Fibroblast of skin of right quadriceps (primary cell): Measurements from ENCODE around the gene CYP4F2.
"Not testable (repeated sequence)": the region's sequence is repeated elsewhere in the genome, so short reads cannot be mapped to it uniquely, and the experiment has no call there.

Experiments used
- DNase-seq: peaks from one replicate; pipeline ENCODE4 v3.0.0-alpha.2; 2013

The CYP4F2 gene

DNA sequence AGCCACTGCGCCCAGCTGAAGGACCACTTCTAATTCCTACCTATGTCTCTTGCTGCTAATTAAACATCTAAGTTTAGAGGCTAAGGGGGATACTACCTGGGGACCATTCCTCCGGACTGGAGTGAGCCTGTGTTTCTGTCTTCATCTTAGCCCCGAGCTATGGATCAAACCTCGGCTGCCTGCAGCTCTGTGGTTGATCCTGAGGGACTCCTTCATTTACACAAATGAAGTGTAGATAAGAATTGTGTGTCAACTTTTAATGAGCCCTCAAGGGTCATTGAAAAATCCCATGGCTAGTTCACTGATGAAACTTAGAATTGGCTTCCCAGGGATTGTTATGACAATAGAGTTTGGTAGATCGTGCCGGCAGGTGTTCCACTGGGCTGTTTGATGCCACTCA lies 51.0 kb downstream of the CYP4F2 start:
- DNase-seq = no peak

DNA sequence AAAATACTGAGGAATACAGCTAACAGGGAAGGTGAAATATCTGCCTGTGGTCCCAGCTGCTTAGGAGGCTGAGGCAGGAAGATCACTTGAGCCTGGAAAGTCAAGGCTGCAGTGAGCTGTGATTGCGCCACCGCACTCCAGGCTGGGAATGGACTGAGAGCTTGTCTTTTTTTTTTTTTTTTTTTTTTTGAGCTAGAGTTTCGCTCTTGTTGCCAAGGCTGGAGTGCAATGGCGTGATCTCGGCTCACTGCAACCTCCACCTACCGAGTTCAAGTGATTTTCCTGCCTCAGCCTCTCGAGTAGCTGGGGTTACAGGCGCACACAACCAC lies 54.0 kb downstream of the CYP4F2 start:
- not testable (repeated sequence) for DNase-seq

DNA sequence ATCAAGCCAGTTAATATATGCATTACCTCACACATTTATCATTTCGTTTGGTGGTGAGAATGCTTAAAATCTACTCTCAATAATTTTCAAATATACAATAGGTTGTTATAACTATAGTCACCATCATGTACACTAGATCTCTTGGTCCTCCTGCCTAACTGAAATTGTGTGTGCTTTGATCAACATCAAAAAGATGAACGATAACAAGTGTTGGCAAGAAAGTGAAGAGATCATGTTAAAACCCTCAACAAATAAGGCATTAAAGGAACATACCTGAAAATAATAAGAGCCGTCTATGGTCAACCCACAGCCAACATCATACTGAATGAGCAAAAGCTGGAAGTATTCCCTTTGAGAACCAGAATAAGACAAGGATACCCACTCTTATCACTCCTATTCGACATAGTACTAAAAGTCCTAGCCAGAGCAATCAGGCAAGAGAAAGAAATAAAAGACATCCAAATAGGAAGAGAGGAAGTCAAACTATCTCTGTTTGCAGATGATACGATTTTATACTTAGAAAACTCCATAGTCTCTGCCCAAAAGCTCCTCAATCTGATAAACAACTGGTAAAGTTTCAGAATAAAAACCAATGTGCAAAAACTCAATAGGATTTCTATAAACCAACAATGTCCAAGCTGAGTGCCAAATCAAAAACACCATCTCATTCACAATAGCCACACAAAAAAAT lies 54.5 kb downstream of the CYP4F2 start:
- DNase-seq = no peak

DNA sequence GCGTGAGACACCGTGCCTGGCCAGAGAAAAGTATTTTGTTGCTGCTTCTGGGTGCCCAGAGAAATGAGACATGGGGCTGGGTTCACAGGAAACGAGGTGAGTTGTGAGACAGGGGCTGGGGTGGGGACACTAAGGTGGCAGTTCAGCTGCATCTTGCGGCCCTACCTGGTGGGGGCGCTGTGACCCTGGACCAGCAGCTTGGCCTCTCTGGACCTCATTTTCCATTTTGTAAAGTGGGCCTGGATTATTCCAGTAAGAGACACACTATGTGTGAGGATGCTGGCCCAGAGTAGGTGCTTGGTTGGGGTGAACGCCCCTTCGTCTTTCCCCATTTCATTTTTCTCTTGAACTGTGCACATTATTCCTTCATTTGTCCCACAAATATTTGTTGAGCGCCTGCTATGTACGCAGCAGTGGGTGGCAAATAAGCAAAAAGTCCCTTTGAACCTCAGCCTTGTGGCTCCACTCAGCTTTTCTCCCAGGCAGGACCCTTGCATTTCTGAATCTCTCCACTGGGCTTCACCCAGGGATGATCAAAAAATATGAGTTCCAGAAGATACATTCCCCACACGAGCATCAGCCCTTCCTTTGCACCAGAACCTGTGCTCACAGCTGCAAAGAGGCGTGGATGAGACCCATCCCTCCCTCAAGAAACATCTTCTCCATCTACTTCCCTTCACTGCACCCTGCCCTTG lies 55.9 kb downstream of the CYP4F2 start:
- no peak for DNase-seq

DNA sequence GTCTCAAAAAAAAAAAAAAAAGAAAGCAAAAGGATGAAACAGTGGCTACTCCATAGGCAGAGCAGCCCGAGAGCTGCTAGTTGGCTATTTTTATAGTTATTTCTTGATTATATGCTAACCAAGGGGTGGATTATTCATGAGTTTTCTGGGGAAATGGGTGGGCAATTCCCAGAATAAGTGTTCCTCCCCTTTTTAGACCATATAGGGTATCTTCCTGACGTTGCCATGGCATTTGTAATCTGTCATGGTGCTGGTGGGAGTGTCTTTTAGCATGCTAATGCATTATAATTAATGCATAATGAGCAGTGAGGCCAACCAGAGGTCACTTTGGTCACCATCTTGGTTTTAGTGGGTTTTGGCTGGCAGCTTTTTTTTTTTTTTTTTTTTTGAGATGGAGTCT lies 57.0 kb downstream of the CYP4F2 start:
- DNase-seq = no peak

DNA sequence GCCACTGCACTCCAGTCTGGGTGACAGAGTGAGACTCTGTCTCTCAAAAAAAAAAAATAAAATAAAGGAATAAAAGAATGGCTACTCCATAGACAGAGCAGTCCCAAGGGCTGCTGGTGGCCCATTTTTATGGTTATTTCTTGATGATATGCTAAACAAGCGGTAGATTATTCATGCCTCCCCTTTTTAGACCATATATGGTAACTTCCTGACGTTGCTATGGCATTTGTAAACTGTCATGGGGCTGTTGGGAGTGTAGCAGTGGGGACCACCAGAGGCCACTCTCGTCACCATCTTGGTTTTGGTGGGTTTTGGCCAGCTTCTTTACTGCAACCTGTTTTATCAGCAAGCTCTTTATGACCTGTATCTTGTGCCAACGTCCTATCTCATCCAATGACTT lies 58.0 kb downstream of the CYP4F2 start:
- DNase-seq = not testable (repeated sequence)

DNA sequence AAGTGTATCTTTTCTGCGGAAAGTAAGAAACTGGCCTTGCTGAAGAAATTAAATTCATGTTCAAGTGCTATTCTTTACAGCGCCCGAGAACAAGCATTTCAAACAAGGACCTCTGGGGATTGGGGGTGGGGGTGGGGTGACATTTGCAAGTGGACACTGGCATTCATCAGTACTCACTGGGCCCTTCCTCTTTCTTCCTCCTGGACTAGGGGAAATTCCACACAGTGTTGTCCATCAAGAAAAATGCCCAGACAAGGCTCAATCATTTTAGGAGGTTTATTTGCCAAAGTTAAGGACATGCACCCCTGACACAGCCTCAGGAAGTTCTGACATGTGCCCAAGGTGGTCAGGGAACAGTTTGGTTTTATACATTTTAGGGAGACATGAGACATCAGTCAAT lies 59.5 kb downstream of the CYP4F2 start:
- DNase-seq = no peak

DNA sequence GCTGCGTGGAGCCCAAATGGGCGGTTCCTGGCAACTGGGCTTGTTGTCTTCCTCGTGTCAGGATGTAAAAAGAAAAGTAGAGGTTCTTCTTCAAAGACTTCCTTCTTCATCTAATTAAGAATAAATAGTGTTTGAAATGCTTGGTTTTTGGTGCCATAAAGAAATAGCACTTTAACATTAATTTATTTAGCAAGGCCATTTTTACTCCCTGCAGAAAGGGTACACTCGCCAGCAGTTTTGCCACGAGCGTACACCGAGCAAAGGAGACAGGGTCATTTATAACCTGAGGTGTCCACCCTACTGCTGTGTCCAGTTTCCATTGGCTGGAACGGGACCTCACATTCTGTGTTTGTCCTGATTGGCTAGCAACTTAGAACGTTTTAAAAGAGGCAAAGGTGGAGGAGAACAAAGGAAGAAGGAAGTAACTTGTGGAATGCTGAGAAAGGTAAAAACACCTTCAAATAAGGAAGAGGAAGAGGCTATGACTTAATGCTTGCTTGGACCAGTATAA lies 60.6 kb downstream of the CYP4F2 start:
- DNase-seq = no peak

DNA sequence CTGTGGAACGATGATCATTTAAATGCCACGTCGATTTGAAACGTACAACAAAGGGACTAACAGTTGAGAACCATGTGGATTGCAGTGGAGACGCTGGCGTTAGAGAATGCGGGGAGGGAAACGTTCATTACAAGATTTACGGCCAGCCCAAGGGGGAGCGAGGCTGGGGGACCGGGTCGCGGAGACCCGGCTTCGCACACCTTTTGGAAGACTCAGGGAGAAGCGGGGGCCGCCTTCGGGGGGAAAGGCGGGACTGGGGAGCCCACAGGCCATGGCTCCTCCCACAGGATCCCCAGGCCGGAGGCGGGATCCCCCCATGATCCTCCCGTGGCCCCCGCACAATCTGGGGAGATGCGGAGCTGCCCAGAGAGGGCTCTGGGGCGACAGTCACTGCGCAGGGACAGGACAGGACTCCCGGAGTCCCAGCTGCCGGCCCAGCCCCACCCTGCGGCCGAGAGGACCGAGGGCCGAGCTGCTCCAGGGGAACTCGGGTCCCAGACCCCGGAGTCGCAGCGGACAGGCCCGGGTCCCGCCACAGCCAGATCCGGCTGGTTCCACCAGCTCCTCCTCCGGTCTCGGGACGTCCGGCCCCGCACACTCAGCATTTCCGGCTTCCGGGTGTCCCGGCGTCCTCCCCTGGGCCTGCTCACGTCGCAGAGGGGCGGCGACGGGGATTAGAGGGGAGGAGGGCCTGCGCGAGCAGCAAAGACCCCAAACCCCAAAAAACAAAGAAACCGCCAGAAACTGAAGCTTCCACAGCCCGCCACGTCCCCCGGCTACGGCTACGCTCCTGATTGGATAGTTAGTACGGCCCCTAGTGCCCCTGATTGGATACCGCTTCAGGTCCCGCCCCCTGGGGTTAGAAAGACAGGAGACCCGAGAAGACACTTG lies 61.3 kb downstream of the CYP4F2 start:
- DNase-seq = peak; percentile 97

DNA sequence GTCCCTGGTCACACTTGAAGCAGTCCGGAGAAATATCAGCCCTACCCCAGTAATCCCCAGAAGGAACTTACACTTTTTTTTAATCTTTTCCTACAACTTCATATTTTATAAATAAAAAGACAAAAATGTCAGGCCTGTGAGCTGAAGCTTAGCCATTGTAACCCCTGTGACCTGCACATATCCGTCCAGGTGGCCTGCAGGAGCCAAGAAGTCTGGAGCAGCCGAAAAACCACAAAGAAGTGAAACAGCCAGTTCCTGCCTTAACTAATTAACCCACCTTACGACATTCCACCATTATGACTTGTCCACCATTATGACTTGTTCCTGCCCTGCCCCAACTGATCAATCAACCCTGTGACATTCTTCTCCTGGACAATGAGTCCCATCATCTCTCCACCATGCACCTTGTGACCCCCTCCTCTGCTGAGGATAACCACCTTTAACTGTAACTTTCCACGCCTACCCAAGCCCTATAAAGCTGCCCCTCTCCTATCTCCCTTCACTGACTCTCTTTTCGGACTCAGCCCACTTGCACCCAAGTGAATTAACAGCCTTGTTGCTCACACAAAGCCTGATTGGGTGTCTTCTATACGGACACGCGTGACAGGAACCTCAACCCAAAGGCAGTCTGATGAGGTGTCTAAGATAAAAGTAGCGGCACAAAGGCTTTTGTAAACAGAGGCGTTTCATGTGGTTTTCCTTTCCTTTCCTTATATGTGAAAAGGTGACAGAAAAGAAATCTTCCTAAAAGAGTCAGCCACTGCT lies 62.1 kb downstream of the CYP4F2 start:
- not testable (repeated sequence) for DNase-seq

DNA sequence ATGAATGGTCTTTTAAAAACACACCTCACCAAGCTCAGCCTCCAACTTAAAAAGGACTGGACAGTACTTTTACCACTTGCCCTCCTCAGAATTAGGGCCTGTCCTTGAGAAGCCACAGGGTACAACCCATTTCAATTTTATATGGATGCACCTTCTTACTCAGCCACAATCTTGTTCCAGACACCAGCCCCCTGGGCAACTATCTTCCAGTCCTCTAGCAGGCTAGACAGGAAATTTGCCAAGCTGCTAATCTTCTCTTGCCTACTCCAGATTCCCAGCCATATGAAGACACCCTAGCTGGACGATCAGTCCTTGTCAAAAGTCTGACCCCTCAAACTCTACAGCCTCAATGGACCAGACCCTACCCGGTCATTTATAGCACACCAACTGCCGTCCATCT lies 63.6 kb downstream of the CYP4F2 start:
- not testable (repeated sequence) for DNase-seq

DNA sequence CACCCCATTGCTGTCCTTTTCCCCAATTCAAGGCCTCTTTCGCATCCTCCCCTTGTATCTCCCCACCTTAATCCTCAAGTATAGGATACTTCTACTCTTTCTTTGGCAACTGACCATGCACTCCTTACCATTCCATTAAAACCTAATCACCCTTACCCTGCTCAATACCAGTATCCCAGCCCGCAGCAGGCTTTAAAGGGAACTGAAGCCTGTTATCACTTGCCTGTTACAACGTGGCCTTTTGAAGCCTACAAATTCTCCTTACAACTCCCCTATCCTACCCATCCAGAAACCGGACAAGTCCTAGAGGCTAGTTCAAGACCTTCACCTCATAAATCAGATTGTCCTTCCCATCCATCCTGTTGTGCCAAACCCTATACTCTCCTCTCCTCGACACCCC lies 66.2 kb downstream of the CYP4F2 start:
- no peak for DNase-seq

DNA sequence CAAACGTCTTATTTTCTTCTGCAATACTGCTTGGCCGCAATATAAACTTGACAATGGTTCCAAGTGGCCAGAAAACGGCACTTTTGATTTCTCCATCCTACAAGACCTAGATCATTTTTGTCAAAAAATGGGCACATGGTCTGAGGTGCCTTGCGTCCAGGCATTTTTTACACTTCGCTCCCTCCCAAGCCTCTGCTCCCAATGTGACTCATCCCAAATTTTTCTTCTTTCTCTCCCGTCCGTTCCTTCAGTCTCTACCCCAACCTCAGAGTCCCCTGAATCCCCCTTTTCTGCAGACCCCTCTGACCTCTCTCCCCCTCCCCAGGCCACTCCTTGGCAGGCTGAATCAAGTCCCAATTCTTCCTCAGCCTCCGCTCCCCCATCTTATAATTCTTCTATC lies 68.1 kb downstream of the CYP4F2 start:
- no peak for DNase-seq

DNA sequence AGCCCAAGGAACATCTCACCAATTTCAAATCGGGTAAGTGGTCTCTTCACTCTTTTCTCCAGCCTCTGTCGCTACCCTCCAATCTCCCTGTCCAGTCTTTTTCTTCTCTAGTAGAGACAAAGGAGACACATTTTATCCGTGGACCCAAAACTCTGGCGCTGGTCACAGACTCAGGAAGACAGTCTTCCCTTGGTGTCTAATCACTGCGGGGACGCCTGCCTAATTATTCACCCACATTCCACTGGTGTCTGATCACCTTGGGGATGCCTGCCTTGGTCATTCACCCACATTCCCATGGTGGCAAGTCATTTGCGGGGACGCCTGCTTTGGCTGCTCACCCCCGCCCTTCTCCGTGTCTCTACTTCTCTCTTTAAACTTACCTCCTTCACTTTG lies 68.6 kb downstream of the CYP4F2 start:
- DNase-seq = no peak

DNA sequence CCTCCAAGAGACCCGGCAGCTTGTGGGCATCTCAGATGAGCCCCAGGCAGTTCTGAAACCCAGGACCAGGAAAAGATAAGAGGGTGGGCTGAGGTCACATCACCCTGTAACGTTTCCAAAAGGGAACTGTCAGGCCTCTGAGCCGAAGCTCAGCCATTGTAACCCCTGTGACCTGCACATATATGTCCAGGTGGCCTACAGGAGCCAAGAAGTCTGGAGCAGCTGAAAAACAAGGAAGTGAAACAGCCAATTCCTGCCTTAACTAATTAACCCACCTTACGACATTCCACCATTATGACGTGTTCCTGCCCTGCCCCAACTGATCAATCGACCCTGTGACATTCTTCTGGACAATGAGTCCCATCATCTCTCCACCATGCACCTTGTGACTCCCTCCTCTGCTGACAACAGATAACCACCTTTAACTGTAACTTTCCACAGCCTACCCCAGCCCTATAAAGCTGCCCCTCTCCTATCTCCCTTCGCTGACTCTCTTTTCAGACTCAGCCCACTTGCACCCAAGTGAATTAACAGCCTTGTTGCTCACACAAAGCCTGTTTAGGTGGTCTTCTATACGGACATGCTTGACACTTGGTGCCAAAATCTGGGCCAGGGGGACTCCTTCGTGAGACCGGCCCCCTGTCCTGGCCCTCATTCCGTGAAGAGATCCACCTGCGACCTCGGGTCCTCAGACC lies 69.1 kb downstream of the CYP4F2 start:
- DNase-seq = not testable (repeated sequence)

DNA sequence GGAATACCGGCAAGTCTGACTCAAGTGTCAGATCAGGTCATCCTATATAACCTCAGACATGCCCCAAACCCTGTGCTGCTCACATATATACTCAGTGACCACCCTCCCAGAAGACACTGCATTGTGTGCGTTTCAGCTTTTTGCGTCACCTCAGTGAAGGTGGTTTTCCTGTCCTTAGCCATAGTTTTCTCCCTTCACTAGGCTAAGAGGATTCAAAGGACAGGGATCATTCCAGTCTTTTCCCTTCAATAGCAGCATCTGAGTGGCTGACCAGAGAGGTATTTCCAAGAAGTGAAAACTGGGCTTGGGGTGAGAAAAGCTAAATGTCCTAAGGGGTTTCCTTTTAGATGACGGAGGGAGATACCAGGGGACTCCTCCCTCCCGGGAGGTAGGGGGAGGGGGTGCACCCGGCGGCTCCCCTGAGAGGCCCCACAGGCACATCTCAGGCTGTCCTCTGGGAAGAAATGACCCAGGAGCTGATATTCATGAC lies 69.7 kb downstream of the CYP4F2 start:
- no peak for DNase-seq
